PC-3 (cell line): ENCODE data around the gene SVIL. TPM values are rescaled to one million over a fixed set of nuclear protein-coding genes. Genes with fewer than 3 reads are reported as not detected.

Experiments used
- ATAC-seq: fragments of 200-7000 bp; cut with Tn5 transposase; 2 replicates; pipeline ENCODE4 v1.9.1; 2020; ENCODE audit warnings: mild to moderate bottlenecking, moderate library complexity
- BruUV-seq: library from RNA; stranded (reverse); fragments of 400-500 nt; replicated peaks from 2 replicates; lab custom pipeline; 2021; lab: Mats Ljungman, UMichigan
- CTCF ChIA-PET: fragments of 300-600 bp; sonication (Branson Sonifier 250); formaldehyde crosslinking; loops from one replicate; lab custom pipeline; 2022; ENCODE audit warnings: antibody characterized with exemption; lab: Charles Lee
- POLR2A ChIA-PET: fragments of 300-600 bp; sonication (Branson Sonifier 250); formaldehyde crosslinking; loops from one replicate; lab custom pipeline; 2022; ENCODE audit warnings: antibody characterized with exemption; ENCODE audit not compliant: unreplicated experiment; lab: Charles Lee
- DNase-seq: peaks from one replicate; pipeline ENCODE4 v3.0.0-alpha.2; 2015
- H2AFZ ChIP-seq: fragments of 300-600 bp; sonication (generic); 2 replicates; pipeline ENCODE4 v1.6.0; 2016; ENCODE audit warnings: antibody characterized with exemption, low read length
- H3F3A ChIP-seq: fragments of 300-600 bp; sonication (generic); one replicate; pipeline ENCODE4 v1.6.0; 2017; ENCODE audit warnings: antibody characterized with exemption, low read length, control low read depth, mild to moderate bottlenecking; ENCODE audit not compliant: unreplicated experiment
- H3K27ac ChIP-seq: fragments of 300-600 bp; sonication (generic); 2 replicates; pipeline ENCODE4 v1.5.1; 2016; ENCODE audit warnings: mild to moderate bottlenecking, low read length
- H3K27me3 ChIP-seq: fragments of 300-600 bp; sonication (generic); 2 replicates; pipeline ENCODE4 v1.6.1; 2016; ENCODE audit warnings: low read length, mixed read lengths
- H3K36me3 ChIP-seq: fragments of 300-600 bp; sonication (generic); 2 replicates; pipeline ENCODE4 v1.6.1; 2016; ENCODE audit warnings: low read depth, mixed run types, low read length, mixed read lengths
- H3K4me1 ChIP-seq: fragments of 300-600 bp; sonication (generic); 2 replicates; pipeline ENCODE4 v1.5.1; 2016; ENCODE audit warnings: low read length; ENCODE audit not compliant: insufficient read depth
- H3K4me2 ChIP-seq: fragments of 300-600 bp; sonication (generic); 2 replicates; pipeline ENCODE4 v1.6.0; 2016; ENCODE audit warnings: low read length
- H3K4me3 ChIP-seq: fragments of 300-600 bp; sonication (generic); 2 replicates; pipeline ENCODE4 v1.5.1; 2016; ENCODE audit warnings: mild to moderate bottlenecking, low read length, mixed read lengths
- H3K79me2 ChIP-seq: fragments of 300-600 bp; sonication (generic); 2 replicates; pipeline ENCODE4 v1.6.1; 2017; ENCODE audit warnings: low read length, mixed read lengths
- H3K9ac ChIP-seq: fragments of 300-600 bp; sonication (generic); 2 replicates; pipeline ENCODE4 v1.6.0; 2016; ENCODE audit warnings: mild to moderate bottlenecking, low read length
- H3K9me2 ChIP-seq: fragments of 300-600 bp; sonication (generic); replicated peaks from 2 replicates; pipeline ENCODE4 v1.6.1; 2016; ENCODE audit warnings: mixed run types, low read length, mixed read lengths
- H3K9me3 ChIP-seq: fragments of 300-600 bp; sonication (generic); 2 replicates; pipeline ENCODE4 v1.6.1; 2016; ENCODE audit warnings: low read length, mixed read lengths
- H4K20me1 ChIP-seq: fragments of 300-600 bp; sonication (generic); 2 replicates; pipeline ENCODE4 v1.6.1; 2016; ENCODE audit warnings: low read length, mixed read lengths
- CTCF ChIP-seq: fragments of 300-600 bp; sonication (generic); conservative IDR thresholded peaks from 2 replicates; pipeline ENCODE4 v1.5.1; 2017; ENCODE audit warnings: antibody characterized with exemption, low read depth, mild to moderate bottlenecking, low read length
- EZH2 ChIP-seq: fragments of 300-600 bp; sonication (generic); IDR thresholded peaks from one replicate; pipeline ENCODE4 v1.6.1; 2017; ENCODE audit warnings: antibody characterized with exemption, mild to moderate bottlenecking, low read length; ENCODE audit not compliant: unreplicated experiment
- EZH2phosphoT487 ChIP-seq: fragments of 300-600 bp; sonication (generic); IDR thresholded peaks from 2 replicates; pipeline ENCODE4 v1.6.1; 2018; ENCODE audit warnings: mild to moderate bottlenecking, antibody characterized with exemption, low read length, borderline replicate concordance
- intact Hi-C: fragments of 100-400 bp; cut with micrococcal nuclease; formaldehyde crosslinking; loops from 2 replicates; pipeline ENCODE4 v1.9.0; 2023
- total RNA-seq: library from RNA; depleted of rRNA; stranded (reverse); fragments of >200 nt; gene quantifications from 2 replicates; pipeline ENCODE4 v1.2.3, GENCODE V29; 2014

SVIL gene
- total RNA-seq, 1 experiment from 2014 or later: 19.2 TPM

GRCh38 chr10:29438271-29438670 is 196.5 kb downstream of the SVIL start:
- Histone ChIP-seq H2AFZ (no peak overlapping the region), H3K9me2 (no peaks in the 10 kb centered on the region), H3K79me2 (peaks cover 4% of the 10 kb centered on the region; the same call in 1 of the 2 replicates), H3K4me3 (no peak overlapping the region), H3F3A (no peaks in the 10 kb centered on the region), H4K20me1 (no peaks in the 10 kb centered on the region), H3K4me1 (0 out of 2 replicates have a peak, but pooled peaks cover 4% of the 10 kb centered on the region), H3K9ac (peak overlapping the region; percentile 44; the same call in 1 of the 2 replicates), H3K27ac (peak overlapping the region; percentile 78), H3K9me3 (no peaks in the 10 kb centered on the region), H3K4me2 (no peak overlapping the region), H3K27me3 (no peaks in the 10 kb centered on the region), H3K36me3 (0 out of 2 replicates have a peak, but pooled peaks cover 2% of the 10 kb centered on the region)
- ATAC-seq (no peak), DNase-seq (peak; percentile 7)
- BruUV-seq: no TSS peak
- intact Hi-C loops: no loop called here
- ChIA-PET CTCF (no interaction called here), POLR2A (no interaction called here)
- TF ChIP-seq CTCF (no peak), EZH2phosphoT487 (no peak), EZH2 (no peak)

GRCh38 chr10:29437871-29438270 is 196.9 kb downstream of the SVIL start:
- 0 out of 2 replicates have a peak, but pooled peaks cover 2% of the 10 kb centered on the region for H3K36me3 ChIP-seq
- no peak for ATAC-seq
- DNase-seq: no peak
- H3K4me1 ChIP-seq: 0 out of 2 replicates have a peak, but pooled peaks cover 4% of the 10 kb centered on the region
- CTCF ChIA-PET: interaction anchor here (0.6 kb wide), 1 partner anchor 537 kb away, joined by 3 read pairs; no protein-coding TSS in a partner anchor
- no peaks in the 10 kb centered on the region for H3K27me3 ChIP-seq
- H2AFZ ChIP-seq: no peak overlapping the region
- H4K20me1 ChIP-seq: no peaks in the 10 kb centered on the region
- H3K27ac ChIP-seq: peak overlapping the region; percentile 78
- no peak overlapping the region for H3K4me2 ChIP-seq
- intact Hi-C loops: no loop called here
- no peak overlapping the region for H3K4me3 ChIP-seq
- no peaks in the 10 kb centered on the region for H3F3A ChIP-seq
- H3K9me3 ChIP-seq: no peaks in the 10 kb centered on the region
- POLR2A ChIA-PET: no interaction called here
- peaks cover 4% of the 10 kb centered on the region; the same call in 1 of the 2 replicates for H3K79me2 ChIP-seq
- BruUV-seq: no TSS peak
- no peak overlapping the region for H3K9ac ChIP-seq
- no peak for TF ChIP-seq EZH2
- no peak for TF ChIP-seq EZH2phosphoT487
- no peak for TF ChIP-seq CTCF
- no peaks in the 10 kb centered on the region for H3K9me2 ChIP-seq

GRCh38 chr10:29435809-29436501 is 198.8 kb downstream of the SVIL start:
- Histone ChIP-seq H3F3A (no peaks in the 10 kb centered on the region), H3K4me1 (0 out of 2 replicates have a peak, but pooled peaks cover 4% of the 10 kb centered on the region), H3K9me3 (no peaks in the 10 kb centered on the region), H3K9me2 (no peaks in the 10 kb centered on the region), H3K27ac (no peak overlapping the region), H3K36me3 (0 out of 2 replicates have a peak, but pooled peaks cover 2% of the 10 kb centered on the region), H3K4me3 (no peak overlapping the region), H3K79me2 (peaks cover 4% of the 10 kb centered on the region; the same call in 1 of the 2 replicates), H3K27me3 (no peaks in the 10 kb centered on the region), H3K9ac (no peak overlapping the region), H2AFZ (no peak overlapping the region), H4K20me1 (no peaks in the 10 kb centered on the region), H3K4me2 (no peak overlapping the region)
- BruUV-seq: no TSS peak
- DNase-seq (no peak), ATAC-seq (no peak)
- CTCF ChIA-PET: no interaction called here
- intact Hi-C loops: no loop called here
- TF ChIP-seq EZH2phosphoT487 (no peak), EZH2 (no peak), CTCF (no peak)
- POLR2A ChIA-PET: no interaction called here
